ENCODE results near the gene NPHP1. TPM values are rescaled to one million over a fixed set of nuclear protein-coding genes. Genes with fewer than 3 reads are reported as not detected.

NPHP1 gene
- total RNA-seq, 1 donor from 2014 or later: 8.3 TPM

- ATAC-seq: no peak
- intact Hi-C loops (cut with DNase I): no loop called here
- no peak for DNase-seq (ENCODE audit: low spot score)
Measured at GRCh38 chr2:110146183-110146944, 58.4 kb downstream of the NPHP1 start.

- ATAC-seq (no peak), DNase-seq (ENCODE audit: low spot score) (no peak)
- intact Hi-C loops (cut with DNase I): no loop called here
Measured at GRCh38 chr2:110143982-110144381, 60.8 kb downstream of the NPHP1 start.

GRCh38 chr2:110140401-110140800 lies 64.4 kb downstream of the NPHP1 start:
- DNase-seq (ENCODE audit: low spot score) (no peak), ATAC-seq (no peak)
- intact Hi-C loops (cut with DNase I): no loop called here

DNA sequence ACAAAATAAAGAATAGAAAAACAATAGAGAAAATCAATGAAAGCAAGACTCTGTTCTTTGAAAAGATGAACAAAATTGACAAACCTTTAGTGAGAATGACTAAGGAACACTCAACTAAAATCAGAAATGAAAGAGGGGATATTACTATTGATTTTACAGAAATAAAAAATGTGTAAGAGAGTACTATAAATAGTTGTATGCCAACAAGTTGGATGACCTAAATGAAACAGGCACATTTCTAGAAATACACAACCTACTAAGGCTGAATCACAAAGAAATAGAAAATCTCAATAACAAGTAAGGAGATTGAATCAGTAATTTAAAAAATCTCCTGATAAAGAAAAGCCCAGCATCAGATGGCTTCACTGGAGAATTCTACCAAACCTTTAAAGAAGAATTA lies 70.8 kb downstream of the NPHP1 start:
- intact Hi-C loops (cut with DNase I): no loop called here
- DNase-seq (ENCODE audit: low spot score): no peak
- ATAC-seq: no peak

- intact Hi-C loops (cut with DNase I): no loop called here
- ATAC-seq: no peak
- no peak for DNase-seq (ENCODE audit: low spot score)
Measured at GRCh38 chr2:110131166-110131565, 73.6 kb downstream of the NPHP1 start.

DNA sequence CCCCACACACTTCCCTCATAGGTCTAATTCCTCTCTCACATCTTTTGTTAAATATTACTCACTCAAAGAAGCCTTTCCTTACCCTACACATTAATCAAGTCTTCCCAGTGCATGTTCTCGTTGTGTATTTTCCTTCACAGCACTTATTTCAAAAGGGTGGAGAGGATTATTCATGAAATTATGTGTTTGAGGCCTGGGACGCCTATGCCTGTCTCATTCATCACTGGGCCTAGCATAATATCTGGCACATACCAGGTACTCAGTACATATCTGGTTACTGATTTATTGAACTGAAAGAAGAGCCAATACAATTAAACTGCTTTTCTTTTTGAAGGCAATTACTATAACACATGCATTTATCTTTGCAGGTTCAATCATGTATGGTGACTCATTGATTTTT lies 74.1 kb downstream of the NPHP1 start:
- DNase-seq (ENCODE audit: low spot score): no peak
- no peak for ATAC-seq
- intact Hi-C loops (cut with DNase I): no loop called here

GRCh38 chr2:110126906-110127305 lies 77.9 kb downstream of the NPHP1 start:
- DNase-seq (ENCODE audit: low spot score) (no peak), ATAC-seq (no peak)
- intact Hi-C loops (cut with DNase I): no loop called here

GRCh38 chr2:110126086-110126773 lies 78.6 kb downstream of the NPHP1 start:
- intact Hi-C loops (cut with DNase I): no loop called here
- ATAC-seq: no peak

DNA sequence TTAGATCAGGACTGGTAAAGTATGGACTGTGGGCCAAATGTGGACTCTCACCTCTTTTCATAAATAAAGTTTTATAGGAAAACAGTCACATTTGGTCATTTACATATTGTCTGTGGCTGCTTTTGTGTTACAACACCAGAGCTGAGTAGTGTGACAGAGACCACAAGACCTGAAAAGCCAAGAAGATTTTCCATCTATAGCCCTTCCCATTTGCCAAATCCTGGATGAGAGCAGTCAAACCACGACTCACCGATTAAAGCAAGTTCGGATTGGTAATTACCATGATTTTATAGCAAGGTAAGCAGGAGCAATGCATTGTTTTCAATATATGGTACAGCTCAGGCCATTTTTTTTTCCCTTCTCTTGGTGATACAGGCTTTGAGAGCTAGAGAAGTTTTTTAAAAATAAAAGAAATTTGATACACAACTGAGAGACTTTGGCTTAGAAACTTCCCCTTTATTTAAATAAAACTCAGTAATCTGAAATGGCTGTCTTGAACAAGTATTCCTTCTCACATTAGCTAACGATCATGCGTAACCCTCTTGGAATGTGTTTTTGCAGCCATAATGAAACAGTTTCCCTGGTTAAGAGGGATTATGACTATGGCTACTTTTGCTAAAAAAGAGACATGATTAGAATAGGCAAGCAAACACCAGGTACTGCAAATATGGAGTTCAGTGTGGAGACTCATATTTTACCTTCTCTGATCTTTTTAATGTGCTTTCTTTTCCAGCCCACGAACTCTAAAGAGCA lies 79.7 kb downstream of the NPHP1 start:
- ATAC-seq (no peak), DNase-seq (ENCODE audit: low spot score) (no peak)
- intact Hi-C loops (cut with DNase I): no loop called here

More at GRCh38 chr2:110126086-110126773, 78.6 kb downstream of the NPHP1 start:
- DNase-seq (ENCODE audit: low spot score): no peak

GRCh38 chr2:110124038-110124825 lies 80.6 kb downstream of the NPHP1 start:
- intact Hi-C loops (cut with DNase I): no loop called here
- no peak for DNase-seq (ENCODE audit: low spot score)
- ATAC-seq: no peak

DNA sequence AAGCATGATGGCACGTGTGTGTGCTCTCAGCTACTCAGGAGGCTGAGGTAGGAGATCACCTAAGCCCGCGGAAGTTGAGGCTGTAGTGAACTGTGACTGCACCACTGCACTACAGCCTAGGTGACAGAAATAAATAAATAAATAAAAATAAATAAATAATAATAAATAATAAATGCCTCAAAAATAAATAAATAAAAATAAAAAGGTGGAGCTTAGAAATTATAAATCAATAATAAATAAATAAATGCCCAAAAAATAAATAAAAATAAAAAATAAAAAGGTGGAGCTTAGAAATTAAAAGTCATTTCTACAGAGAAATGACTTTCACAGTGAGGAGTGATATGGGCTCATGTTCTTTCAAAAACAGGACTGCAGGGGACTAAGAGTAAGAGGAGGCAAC lies 83.2 kb downstream of the NPHP1 start:
- DNase-seq (ENCODE audit: low spot score) (no peak), ATAC-seq (no peak)
- intact Hi-C loops (cut with DNase I): no loop called here

DNA sequence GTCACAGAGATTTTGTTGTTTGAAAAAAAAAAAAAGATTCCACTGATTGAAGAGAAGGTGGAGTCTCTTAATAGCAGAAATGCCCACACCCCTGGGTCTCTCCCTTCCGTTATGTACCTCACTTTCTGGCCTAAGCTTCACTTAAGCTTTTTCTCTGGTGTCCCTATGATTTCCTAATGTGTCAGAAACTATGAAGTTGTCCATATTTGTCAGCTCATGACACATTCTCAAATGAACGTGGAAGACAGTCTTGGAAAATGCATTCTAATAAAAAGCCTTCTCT lies 83.8 kb downstream of the NPHP1 start:
- DNase-seq (ENCODE audit: low spot score) (no peak), ATAC-seq (no peak)
- intact Hi-C loops (cut with DNase I): no loop called here

GRCh38 chr2:110120171-110121051 lies 84.4 kb downstream of the NPHP1 start:
- no peak for DNase-seq (ENCODE audit: low spot score)
- intact Hi-C loops (cut with DNase I): no loop called here
- no peak for ATAC-seq

- peak; percentile 84 for ATAC-seq
Measured at GRCh38 chr2:110116033-110116710, 88.6 kb downstream of the NPHP1 start.

DNA sequence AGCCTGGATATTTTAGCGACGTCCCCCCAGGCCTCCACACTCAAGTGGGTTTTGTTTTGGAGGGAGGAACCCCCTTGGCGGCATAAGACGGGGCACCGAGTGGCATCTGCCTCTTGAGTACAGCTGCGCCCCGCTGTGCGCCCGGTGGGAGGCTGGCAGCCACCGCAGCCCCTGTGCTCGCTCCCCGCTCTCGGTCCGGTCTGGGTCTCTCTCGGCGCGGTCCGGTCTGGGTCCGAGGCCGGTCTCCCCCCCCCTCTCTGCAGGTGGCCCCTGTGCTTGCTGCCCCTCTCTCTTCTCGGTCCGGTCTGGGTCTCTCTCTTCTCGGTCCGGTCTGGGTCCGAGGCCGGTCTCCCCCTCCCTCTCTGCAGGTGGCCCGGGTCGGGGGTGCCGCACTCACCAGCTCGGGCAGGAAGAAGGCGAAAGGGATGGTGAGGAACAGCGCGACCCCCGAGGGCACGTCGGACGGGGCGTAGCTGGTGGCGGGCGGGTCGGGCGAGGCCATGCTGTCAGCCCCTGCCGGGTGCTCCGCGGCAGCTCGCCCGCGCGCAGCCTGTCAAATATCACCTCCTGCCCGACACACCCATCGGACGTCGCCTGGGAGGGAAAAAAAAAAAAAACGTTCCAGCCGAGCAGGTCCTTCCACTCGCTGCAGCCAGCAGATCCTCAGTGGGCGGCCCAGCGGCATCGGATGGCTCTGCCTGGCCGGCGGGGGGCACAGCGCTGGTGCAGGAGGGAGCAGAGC lies 89.4 kb downstream of the NPHP1 start, which contains the start of gene MALL:
TSS of gene MALL (minus strand) at position 532 of the 742 bp plus-strand sequence. CDS start at position 502, 30 bp downstream.
- intact Hi-C loops (cut with DNase I): no loop called here
- DNase-seq (ENCODE audit: low spot score): no peak
- peak; percentile 39 for ATAC-seq

More at GRCh38 chr2:110116033-110116710, 88.6 kb downstream of the NPHP1 start:
- no peak for DNase-seq (ENCODE audit: low spot score)
- intact Hi-C loops (cut with DNase I): no loop called here

DNA sequence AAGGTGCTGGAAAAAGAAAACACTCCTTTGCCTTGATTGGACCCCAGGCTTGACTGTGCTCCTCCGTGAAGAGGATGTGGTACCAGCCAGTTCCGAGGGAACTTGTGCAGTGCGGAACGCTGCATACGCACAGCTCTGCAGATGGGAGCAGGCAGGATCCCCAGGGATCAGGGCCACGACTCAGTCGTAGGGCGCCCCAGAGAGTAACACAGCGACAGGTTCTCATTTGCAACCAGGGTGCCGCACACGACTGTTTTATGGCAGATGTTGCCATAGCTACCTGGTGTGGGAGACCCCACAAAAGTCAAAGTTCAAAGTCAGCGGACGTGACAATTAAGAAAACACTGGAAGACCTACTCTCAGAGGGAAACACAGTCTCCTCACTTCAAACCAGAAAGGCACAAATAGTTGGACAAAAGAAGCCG lies 90.0 kb downstream of the NPHP1 start:
- ATAC-seq (no peak), DNase-seq (ENCODE audit: low spot score) (no peak)
- intact Hi-C loops (cut with DNase I): no loop called here

GRCh38 chr2:110113961-110114591 lies 90.7 kb downstream of the NPHP1 start:
- intact Hi-C loops (cut with DNase I): no loop called here
- peak; percentile 37 for ATAC-seq
- DNase-seq (ENCODE audit: low spot score): no peak

Measured in sciatic nerve (tissue), 2 donors.